Neural cell (in vitro differentiated cells): ENCODE results near the gene PPP3CA. TPM values are rescaled to one million over a fixed set of nuclear protein-coding genes. Genes with fewer than 3 reads are reported as not detected.

Source experiments
- H2AFZ ChIP-seq: fragments of 200-600, 300-800 bp; sonication (generic), shearing (Covaris generic); 2 replicates; pipeline ENCODE4 v1.6.0; 2014; ENCODE audit warnings: low read depth, mild to moderate bottlenecking, antibody characterized with exemption, low read length, moderate library complexity
- H3F3A ChIP-seq: fragments of 200-600 bp; shearing (Covaris generic); 2 replicates; pipeline ENCODE4 v1.6.1; 2016; ENCODE audit warnings: mild to moderate bottlenecking, moderate library complexity, mixed read lengths, antibody characterized with exemption, low read length; ENCODE audit not compliant: insufficient read depth, poor library complexity, severe bottlenecking
- H3K27ac ChIP-seq: fragments of 200-600, 300-800 bp; sonication (generic), shearing (Covaris generic); 2 replicates; pipeline ENCODE4 v1.5.1; 2014; ENCODE audit warnings: mild to moderate bottlenecking, low read length, moderate library complexity
- H3K27me3 ChIP-seq: fragments of 300-800, 200-600 bp; sonication (generic), shearing (Covaris generic); 2 replicates; pipeline ENCODE4 v1.6.0; 2014; ENCODE audit warnings: mild to moderate bottlenecking, low read depth, low read length, moderate library complexity; ENCODE audit not compliant: insufficient read depth
- H3K36me3 ChIP-seq: fragments of 300-800, 200-600 bp; sonication (generic), shearing (Covaris generic); 2 replicates; pipeline ENCODE4 v1.5.1; 2014; ENCODE audit warnings: mild to moderate bottlenecking, antibody characterized with exemption, low read length, moderate library complexity; ENCODE audit not compliant: insufficient read depth
- H3K4me2 ChIP-seq: fragments of 300-800, 200-600 bp; sonication (generic), shearing (Covaris generic); 2 replicates; pipeline ENCODE4 v1.6.0; 2014; ENCODE audit warnings: mild to moderate bottlenecking, low read length
- H3K4me3 ChIP-seq: fragments of 300-800, 200-600 bp; sonication (generic), shearing (Covaris generic); 2 replicates; pipeline ENCODE4 v1.5.1; 2014; ENCODE audit warnings: mild to moderate bottlenecking, low read length, moderate library complexity
- H3K79me2 ChIP-seq: fragments of 200-600 bp; shearing (Covaris generic); replicated peaks from 2 replicates; pipeline ENCODE4 v1.6.0; 2014; ENCODE audit warnings: mild to moderate bottlenecking, low read length, moderate library complexity; ENCODE audit not compliant: insufficient read depth
- H3K9ac ChIP-seq: fragments of 300-800, 200-600 bp; sonication (generic), shearing (Covaris generic); 2 replicates; pipeline ENCODE4 v1.6.1; 2016; ENCODE audit warnings: mild to moderate bottlenecking, low read length, mixed read lengths
- H3K9me2 ChIP-seq: fragments of 200-600 bp; shearing (Covaris generic); 2 replicates; pipeline ENCODE4 v1.6.1; 2016; ENCODE audit warnings: mild to moderate bottlenecking, low read length, mixed read lengths; ENCODE audit not compliant: insufficient read depth
- H3K9me3 ChIP-seq: fragments of 200-600, 300-800 bp; sonication (generic), shearing (Covaris generic); 2 replicates; pipeline ENCODE4 v1.6.1; 2016; ENCODE audit warnings: mild to moderate bottlenecking, mixed run types, low read length, moderate library complexity, mixed read lengths
- H4K20me1 ChIP-seq: fragments of 200-600 bp; shearing (Covaris generic); 2 replicates; pipeline ENCODE4 v1.6.1; 2016; ENCODE audit warnings: mild to moderate bottlenecking, mixed run types; ENCODE audit not compliant: insufficient read depth
- EP300 ChIP-seq: fragments of 450-650 bp; conservative IDR thresholded peaks from 2 replicates; pipeline ENCODE4 v1.6.1; 2014; ENCODE audit warnings: antibody characterized with exemption, mild to moderate bottlenecking, moderate library complexity; ENCODE audit not compliant: poor library complexity, severe bottlenecking
- EZH2 ChIP-seq: fragments of 200-600, 300-800 bp; shearing (Covaris generic), sonication (generic); IDR thresholded peaks from 2 replicates; pipeline ENCODE4 v1.6.1; 2014; ENCODE audit warnings: antibody characterized with exemption, low read length, borderline replicate concordance, mild to moderate bottlenecking; ENCODE audit not compliant: insufficient read depth, poor library complexity, severe bottlenecking
- MXI1 ChIP-seq: fragments of 450-650 bp; conservative IDR thresholded peaks from 2 replicates; pipeline ENCODE4 v1.6.1; 2014; ENCODE audit warnings: antibody characterized with exemption, mild to moderate bottlenecking; ENCODE audit not compliant: poor library complexity, severe bottlenecking
- POLR2AphosphoS5 ChIP-seq: IDR thresholded peaks from 2 replicates; pipeline ENCODE4 v1.6.1; 2012
- RAD21 ChIP-seq: fragments of 450-650 bp; conservative IDR thresholded peaks from 2 replicates; pipeline ENCODE4 v1.6.1; 2014; ENCODE audit warnings: antibody characterized with exemption, mild to moderate bottlenecking, moderate library complexity
- SMC3 ChIP-seq: fragments of 450-650 bp; conservative IDR thresholded peaks from 2 replicates; pipeline ENCODE4 v1.6.1; 2014; ENCODE audit warnings: antibody characterized with exemption, mild to moderate bottlenecking, moderate library complexity; ENCODE audit not compliant: poor library complexity
- TAF1 ChIP-seq: IDR thresholded peaks from 2 replicates; pipeline ENCODE4 v1.6.1; 2012; ENCODE audit warnings: low read depth
- polyA plus RNA-seq: library from polyadenylated mRNA; depleted of rRNA; stranded (reverse); fragments of >200 nt; gene quantifications from 2 replicates; pipeline ENCODE4 v1.2.3, GENCODE V29; 2014
- TF ChIP-seq, protein P1 (sequence below): IDR thresholded peaks from 2 replicates; pipeline ENCODE4 v1.6.1; 2012; ENCODE audit warnings: borderline replicate concordance
- TF ChIP-seq, protein P2 (sequence below): fragments of 450-650 bp; IDR thresholded peaks from 2 replicates; pipeline ENCODE4 v1.5.1; 2014; ENCODE audit warnings: antibody characterized with exemption, mild to moderate bottlenecking, moderate library complexity; ENCODE audit not compliant: poor library complexity, severe bottlenecking

PPP3CA gene
- polyA plus RNA-seq, 1 donor from 2014 or later: 78.2 TPM

DNA sequence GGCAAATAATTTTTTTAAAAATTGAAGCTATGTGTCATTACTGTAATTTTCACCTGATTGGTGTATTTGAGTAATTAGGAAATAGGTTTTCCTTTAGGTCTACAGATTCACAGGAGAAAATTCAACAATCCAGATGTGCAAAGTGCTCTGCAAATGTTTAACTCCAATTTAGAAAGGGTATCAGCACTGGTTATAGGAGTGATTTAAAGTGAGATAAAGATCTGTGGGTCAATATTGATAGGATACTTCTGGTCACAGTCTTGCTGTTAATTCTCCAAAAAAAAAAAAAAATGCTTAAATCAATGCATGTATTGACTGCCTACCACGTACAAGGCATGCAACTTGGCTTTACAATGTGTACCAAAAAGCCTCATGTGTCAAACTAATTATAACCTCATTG is 271.3 kb downstream of the PPP3CA start (continued):
- TF ChIP-seq EP300 (no peak), SMC3 (no peak)

- no peak overlapping the region for H3K27ac ChIP-seq
Observed at GRCh38 chr4:101075536-101075935, 271.8 kb downstream of the PPP3CA start.

DNA sequence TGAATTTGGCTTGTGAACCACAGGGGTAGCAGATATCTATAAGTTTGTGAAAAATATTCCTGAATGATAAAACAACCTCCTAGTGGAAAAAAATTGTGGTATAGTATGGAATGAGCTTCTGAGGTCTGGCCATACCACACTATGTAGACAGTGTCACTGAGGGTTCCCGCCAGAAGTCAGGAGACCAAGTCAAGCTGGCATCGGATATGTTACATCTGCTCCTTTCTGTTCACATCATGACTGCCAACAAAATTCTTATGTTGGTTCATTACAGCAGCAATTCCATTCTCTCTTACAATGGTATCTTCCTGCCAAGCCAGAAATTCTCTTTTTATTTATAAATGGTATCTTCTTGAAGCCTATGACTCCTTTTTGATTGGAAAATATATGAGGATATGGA is 273.0 kb downstream of the PPP3CA start:
- Histone ChIP-seq H3K9me3 (no peaks in the 10 kb centered on the region), H3K9ac (no peak overlapping the region), H3K27ac (no peak overlapping the region), H2AFZ (no peak overlapping the region), H4K20me1 (no peaks in the 10 kb centered on the region), H3K27me3 (no peaks in the 10 kb centered on the region), H3K4me3 (no peak overlapping the region), H3K79me2 (no peaks in the 10 kb centered on the region), H3K9me2 (no peaks in the 10 kb centered on the region), H3K36me3 (no peaks in the 10 kb centered on the region), H3F3A (no peaks in the 10 kb centered on the region), H3K4me2 (no peak overlapping the region)
- TF ChIP-seq, protein P1, sequence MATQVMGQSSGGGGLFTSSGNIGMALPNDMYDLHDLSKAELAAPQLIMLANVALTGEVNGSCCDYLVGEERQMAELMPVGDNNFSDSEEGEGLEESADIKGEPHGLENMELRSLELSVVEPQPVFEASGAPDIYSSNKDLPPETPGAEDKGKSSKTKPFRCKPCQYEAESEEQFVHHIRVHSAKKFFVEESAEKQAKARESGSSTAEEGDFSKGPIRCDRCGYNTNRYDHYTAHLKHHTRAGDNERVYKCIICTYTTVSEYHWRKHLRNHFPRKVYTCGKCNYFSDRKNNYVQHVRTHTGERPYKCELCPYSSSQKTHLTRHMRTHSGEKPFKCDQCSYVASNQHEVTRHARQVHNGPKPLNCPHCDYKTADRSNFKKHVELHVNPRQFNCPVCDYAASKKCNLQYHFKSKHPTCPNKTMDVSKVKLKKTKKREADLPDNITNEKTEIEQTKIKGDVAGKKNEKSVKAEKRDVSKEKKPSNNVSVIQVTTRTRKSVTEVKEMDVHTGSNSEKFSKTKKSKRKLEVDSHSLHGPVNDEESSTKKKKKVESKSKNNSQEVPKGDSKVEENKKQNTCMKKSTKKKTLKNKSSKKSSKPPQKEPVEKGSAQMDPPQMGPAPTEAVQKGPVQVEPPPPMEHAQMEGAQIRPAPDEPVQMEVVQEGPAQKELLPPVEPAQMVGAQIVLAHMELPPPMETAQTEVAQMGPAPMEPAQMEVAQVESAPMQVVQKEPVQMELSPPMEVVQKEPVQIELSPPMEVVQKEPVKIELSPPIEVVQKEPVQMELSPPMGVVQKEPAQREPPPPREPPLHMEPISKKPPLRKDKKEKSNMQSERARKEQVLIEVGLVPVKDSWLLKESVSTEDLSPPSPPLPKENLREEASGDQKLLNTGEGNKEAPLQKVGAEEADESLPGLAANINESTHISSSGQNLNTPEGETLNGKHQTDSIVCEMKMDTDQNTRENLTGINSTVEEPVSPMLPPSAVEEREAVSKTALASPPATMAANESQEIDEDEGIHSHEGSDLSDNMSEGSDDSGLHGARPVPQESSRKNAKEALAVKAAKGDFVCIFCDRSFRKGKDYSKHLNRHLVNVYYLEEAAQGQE: no peak
- no peak for TF ChIP-seq RAD21
- no peak for TF ChIP-seq SMC3
- no peak for TF ChIP-seq EZH2
- TF ChIP-seq, protein P2, sequence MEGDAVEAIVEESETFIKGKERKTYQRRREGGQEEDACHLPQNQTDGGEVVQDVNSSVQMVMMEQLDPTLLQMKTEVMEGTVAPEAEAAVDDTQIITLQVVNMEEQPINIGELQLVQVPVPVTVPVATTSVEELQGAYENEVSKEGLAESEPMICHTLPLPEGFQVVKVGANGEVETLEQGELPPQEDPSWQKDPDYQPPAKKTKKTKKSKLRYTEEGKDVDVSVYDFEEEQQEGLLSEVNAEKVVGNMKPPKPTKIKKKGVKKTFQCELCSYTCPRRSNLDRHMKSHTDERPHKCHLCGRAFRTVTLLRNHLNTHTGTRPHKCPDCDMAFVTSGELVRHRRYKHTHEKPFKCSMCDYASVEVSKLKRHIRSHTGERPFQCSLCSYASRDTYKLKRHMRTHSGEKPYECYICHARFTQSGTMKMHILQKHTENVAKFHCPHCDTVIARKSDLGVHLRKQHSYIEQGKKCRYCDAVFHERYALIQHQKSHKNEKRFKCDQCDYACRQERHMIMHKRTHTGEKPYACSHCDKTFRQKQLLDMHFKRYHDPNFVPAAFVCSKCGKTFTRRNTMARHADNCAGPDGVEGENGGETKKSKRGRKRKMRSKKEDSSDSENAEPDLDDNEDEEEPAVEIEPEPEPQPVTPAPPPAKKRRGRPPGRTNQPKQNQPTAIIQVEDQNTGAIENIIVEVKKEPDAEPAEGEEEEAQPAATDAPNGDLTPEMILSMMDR: no peak
- no peak for TF ChIP-seq POLR2AphosphoS5
- no peak for TF ChIP-seq EP300
- no peak for TF ChIP-seq TAF1
- no peak for TF ChIP-seq MXI1

More at GRCh38 chr4:101075536-101075935, 271.8 kb downstream of the PPP3CA start:
- H3K4me2 ChIP-seq: no peak overlapping the region
- H3K36me3 ChIP-seq: no peaks in the 10 kb centered on the region
- no peak overlapping the region for H2AFZ ChIP-seq
- H4K20me1 ChIP-seq: no peaks in the 10 kb centered on the region
- no peak overlapping the region for H3K4me3 ChIP-seq
- no peaks in the 10 kb centered on the region for H3K79me2 ChIP-seq
- no peaks in the 10 kb centered on the region for H3K9me2 ChIP-seq
- H3K27me3 ChIP-seq: no peaks in the 10 kb centered on the region
- no peak overlapping the region for H3K9ac ChIP-seq
- H3K9me3 ChIP-seq: no peaks in the 10 kb centered on the region
- no peak for TF ChIP-seq SMC3
- TF ChIP-seq POLR2AphosphoS5: no peak
- TF ChIP-seq EZH2: no peak
- TF ChIP-seq RAD21: no peak
- TF ChIP-seq, protein P1: no peak
- TF ChIP-seq MXI1: no peak
- no peak for TF ChIP-seq TAF1
- TF ChIP-seq EP300: no peak
- no peaks in the 10 kb centered on the region for H3F3A ChIP-seq
